Mammary epithelial cell (primary cell): Measurements from ENCODE around the gene SYTL3.

Experiments
- CTCF ChIP-seq, 2 donors: IDR thresholded peaks in 1 of 2; conservative IDR thresholded peaks in 1 of 2; 2 replicates each; pipeline ENCODE4 v1.5.1; 2011 to 2012; ENCODE audit warnings: inconsistent platforms in 2 of 2, low read length in 2 of 2, mild to moderate bottlenecking in 2 of 2, control low read depth in 1 of 2, low read depth in 1 of 2; ENCODE audit not compliant: insufficient read depth in 1 of 2; ENCODE audit errors: extremely low read depth in 1 of 2
- EZH2 ChIP-seq: IDR thresholded peaks from 2 replicates; pipeline ENCODE4 v1.6.1; 2012; ENCODE audit warnings: low read length, inconsistent platforms, borderline replicate concordance

DNA sequence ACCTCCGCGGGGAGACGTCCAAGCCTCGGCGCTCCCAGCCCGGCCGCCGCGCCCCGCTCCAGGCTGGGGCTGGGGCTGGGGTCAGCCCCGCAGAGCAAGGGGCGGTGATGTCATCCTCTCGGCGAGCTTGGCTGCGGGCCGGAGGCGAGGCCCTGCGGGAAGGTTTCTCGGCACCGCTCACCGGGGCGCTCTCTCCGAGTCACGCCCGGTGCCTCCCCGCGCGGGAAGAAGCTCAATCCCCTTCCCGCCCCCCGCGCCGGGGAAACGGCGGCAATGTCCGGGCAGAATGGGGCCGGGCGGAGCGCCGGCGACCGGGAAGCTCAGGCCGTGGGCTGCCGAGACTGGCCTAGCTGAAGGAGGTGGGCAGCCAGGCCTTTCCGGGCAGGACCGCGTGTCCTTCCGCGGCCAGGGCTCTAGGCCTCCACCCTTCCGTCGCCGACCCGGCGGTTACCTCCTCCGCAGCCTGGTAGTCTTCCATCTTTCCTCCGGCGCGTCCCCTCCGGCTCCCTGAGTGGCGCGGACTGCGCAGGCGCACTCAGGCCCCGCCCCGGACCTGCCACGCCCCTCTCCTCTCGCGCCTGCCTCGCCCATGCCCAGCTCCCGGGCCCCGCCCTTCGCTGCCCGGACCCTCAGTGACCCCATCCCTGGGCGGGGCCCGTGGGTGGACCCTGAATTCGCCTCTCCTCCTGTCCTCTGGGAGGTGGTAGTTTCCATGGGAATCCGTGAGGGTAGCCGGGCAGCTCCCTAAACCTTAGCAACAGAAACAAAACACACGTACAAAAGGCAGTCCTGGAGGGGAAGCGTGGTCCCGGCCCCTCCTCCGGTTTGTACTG, 5.4 kb upstream of the SYTL3 start, which contains the start of gene DYNLT1:
- TF ChIP-seq CTCF (conservative IDR thresholded peaks at IDR 0.05 in 1 of 2, IDR thresholded peaks at IDR 0.05 in 1 of 2; ENCODE audit: extremely low read depth in 1 of 2, insufficient read depth in 1 of 2, low read depth in 1 of 2, low read length in 2 of 2) (no peak), EZH2 (no peak)
